K562 (cell line): Measurements from ENCODE around the gene ALDH8A1. TPM values are rescaled to one million over a fixed set of nuclear protein-coding genes. Genes with fewer than 3 reads are reported as not detected.

Experiments used
- CBFA2T3 ChIP-seq: fragments of 450-650 bp; IDR thresholded peaks from 2 replicates; pipeline ENCODE4 v1.6.1; 2017
- LARP7 ChIP-seq: fragments of 450-650 bp; IDR thresholded peaks from 2 replicates; pipeline ENCODE4 v1.6.1; 2016
- MBD2 ChIP-seq: sonication (generic); IDR thresholded peaks from 2 replicates; pipeline ENCODE4 v1.6.1; 2016; ENCODE audit warnings: low read depth, borderline replicate concordance
- MED1 ChIP-seq: sonication (generic); formaldehyde crosslinking; IDR thresholded peaks from 2 replicates; pipeline ENCODE4 v1.8.1; 2023; ENCODE audit warnings: missing genetic modification reagents, borderline replicate concordance
- PCBP2 ChIP-seq: fragments of 200-400 bp; formaldehyde crosslinking; IDR thresholded peaks from 2 replicates; pipeline ENCODE4 v1.6.1; 2018; ENCODE audit warnings: low read length, low read depth, mild to moderate bottlenecking, moderate library complexity; ENCODE audit not compliant: poor library complexity, severe bottlenecking
- SOX6 ChIP-seq: fragments of 450-650 bp; IDR thresholded peaks from 2 replicates; pipeline ENCODE4 v1.6.1; 2014; ENCODE audit warnings: mild to moderate bottlenecking
- ZBTB1 ChIP-seq: sonication (generic); formaldehyde crosslinking; IDR thresholded peaks from 2 replicates; pipeline ENCODE4 v1.8.1; 2023; ENCODE audit warnings: missing genetic modification reagents, low read depth, mild to moderate bottlenecking, borderline replicate concordance
- polyA plus RNA-seq, 8 experiments: library from polyadenylated mRNA; depleted of rRNA in 4 of 8; stranded (reverse) in 5 of 8; unstranded in 3 of 8; fragments of >200 nt; fragmentation: Nextera tagmentation in 2 of 8; fragmentation: Illumina TruSeq in 1 of 8; extraction: Ambion mirVana in 2 of 8; extraction: Trizol in 1 of 8; gene quantifications; 2 replicates each; pipeline versions ENCODE4 v1.2.1 to v1.2.3, GENCODE V29; 2011 to 2014; ENCODE audit warnings: inconsistent platforms in 1 of 8, missing spikeins in 1 of 8
- total RNA-seq, 7 experiments: library from RNA; depleted of rRNA in 6 of 7; stranded (reverse); fragments of >200 nt in 6 of 7; fragmentation: Illumina TruSeq in 2 of 7; extraction: Trizol in 2 of 7; gene quantifications; 2 replicates each; pipeline versions ENCODE4 v1.2.1 to v1.2.3, GENCODE V29; 2011 to 2021; ENCODE audit warnings: low replicate concordance in 1 of 7
- TF ChIP-seq, protein P1 (sequence below): fragments of 450-650 bp; IDR thresholded peaks from 2 replicates; pipeline ENCODE4 v1.6.1; 2016; ENCODE audit warnings: mild to moderate bottlenecking, moderate library complexity
- TF ChIP-seq, protein P2 (sequence below): sonication (generic); formaldehyde crosslinking; IDR thresholded peaks from 2 replicates; pipeline ENCODE4 v1.8.1; 2023; ENCODE audit warnings: mild to moderate bottlenecking, missing genetic modification reagents

The ALDH8A1 gene
- total and polyA plus RNA-seq, 9 of the 15 experiments (the other 6 are each of a cell fraction or from before 2014, with no cell fraction given): 0.03 to 0.18 (median 0.04) TPM; not detected in 2

- TF ChIP-seq, protein P1, sequence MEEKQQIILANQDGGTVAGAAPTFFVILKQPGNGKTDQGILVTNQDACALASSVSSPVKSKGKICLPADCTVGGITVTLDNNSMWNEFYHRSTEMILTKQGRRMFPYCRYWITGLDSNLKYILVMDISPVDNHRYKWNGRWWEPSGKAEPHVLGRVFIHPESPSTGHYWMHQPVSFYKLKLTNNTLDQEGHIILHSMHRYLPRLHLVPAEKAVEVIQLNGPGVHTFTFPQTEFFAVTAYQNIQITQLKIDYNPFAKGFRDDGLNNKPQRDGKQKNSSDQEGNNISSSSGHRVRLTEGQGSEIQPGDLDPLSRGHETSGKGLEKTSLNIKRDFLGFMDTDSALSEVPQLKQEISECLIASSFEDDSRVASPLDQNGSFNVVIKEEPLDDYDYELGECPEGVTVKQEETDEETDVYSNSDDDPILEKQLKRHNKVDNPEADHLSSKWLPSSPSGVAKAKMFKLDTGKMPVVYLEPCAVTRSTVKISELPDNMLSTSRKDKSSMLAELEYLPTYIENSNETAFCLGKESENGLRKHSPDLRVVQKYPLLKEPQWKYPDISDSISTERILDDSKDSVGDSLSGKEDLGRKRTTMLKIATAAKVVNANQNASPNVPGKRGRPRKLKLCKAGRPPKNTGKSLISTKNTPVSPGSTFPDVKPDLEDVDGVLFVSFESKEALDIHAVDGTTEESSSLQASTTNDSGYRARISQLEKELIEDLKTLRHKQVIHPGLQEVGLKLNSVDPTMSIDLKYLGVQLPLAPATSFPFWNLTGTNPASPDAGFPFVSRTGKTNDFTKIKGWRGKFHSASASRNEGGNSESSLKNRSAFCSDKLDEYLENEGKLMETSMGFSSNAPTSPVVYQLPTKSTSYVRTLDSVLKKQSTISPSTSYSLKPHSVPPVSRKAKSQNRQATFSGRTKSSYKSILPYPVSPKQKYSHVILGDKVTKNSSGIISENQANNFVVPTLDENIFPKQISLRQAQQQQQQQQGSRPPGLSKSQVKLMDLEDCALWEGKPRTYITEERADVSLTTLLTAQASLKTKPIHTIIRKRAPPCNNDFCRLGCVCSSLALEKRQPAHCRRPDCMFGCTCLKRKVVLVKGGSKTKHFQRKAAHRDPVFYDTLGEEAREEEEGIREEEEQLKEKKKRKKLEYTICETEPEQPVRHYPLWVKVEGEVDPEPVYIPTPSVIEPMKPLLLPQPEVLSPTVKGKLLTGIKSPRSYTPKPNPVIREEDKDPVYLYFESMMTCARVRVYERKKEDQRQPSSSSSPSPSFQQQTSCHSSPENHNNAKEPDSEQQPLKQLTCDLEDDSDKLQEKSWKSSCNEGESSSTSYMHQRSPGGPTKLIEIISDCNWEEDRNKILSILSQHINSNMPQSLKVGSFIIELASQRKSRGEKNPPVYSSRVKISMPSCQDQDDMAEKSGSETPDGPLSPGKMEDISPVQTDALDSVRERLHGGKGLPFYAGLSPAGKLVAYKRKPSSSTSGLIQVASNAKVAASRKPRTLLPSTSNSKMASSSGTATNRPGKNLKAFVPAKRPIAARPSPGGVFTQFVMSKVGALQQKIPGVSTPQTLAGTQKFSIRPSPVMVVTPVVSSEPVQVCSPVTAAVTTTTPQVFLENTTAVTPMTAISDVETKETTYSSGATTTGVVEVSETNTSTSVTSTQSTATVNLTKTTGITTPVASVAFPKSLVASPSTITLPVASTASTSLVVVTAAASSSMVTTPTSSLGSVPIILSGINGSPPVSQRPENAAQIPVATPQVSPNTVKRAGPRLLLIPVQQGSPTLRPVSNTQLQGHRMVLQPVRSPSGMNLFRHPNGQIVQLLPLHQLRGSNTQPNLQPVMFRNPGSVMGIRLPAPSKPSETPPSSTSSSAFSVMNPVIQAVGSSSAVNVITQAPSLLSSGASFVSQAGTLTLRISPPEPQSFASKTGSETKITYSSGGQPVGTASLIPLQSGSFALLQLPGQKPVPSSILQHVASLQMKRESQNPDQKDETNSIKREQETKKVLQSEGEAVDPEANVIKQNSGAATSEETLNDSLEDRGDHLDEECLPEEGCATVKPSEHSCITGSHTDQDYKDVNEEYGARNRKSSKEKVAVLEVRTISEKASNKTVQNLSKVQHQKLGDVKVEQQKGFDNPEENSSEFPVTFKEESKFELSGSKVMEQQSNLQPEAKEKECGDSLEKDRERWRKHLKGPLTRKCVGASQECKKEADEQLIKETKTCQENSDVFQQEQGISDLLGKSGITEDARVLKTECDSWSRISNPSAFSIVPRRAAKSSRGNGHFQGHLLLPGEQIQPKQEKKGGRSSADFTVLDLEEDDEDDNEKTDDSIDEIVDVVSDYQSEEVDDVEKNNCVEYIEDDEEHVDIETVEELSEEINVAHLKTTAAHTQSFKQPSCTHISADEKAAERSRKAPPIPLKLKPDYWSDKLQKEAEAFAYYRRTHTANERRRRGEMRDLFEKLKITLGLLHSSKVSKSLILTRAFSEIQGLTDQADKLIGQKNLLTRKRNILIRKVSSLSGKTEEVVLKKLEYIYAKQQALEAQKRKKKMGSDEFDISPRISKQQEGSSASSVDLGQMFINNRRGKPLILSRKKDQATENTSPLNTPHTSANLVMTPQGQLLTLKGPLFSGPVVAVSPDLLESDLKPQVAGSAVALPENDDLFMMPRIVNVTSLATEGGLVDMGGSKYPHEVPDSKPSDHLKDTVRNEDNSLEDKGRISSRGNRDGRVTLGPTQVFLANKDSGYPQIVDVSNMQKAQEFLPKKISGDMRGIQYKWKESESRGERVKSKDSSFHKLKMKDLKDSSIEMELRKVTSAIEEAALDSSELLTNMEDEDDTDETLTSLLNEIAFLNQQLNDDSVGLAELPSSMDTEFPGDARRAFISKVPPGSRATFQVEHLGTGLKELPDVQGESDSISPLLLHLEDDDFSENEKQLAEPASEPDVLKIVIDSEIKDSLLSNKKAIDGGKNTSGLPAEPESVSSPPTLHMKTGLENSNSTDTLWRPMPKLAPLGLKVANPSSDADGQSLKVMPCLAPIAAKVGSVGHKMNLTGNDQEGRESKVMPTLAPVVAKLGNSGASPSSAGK: no peak
- TF ChIP-seq CBFA2T3: no peak
- TF ChIP-seq, protein P2, sequence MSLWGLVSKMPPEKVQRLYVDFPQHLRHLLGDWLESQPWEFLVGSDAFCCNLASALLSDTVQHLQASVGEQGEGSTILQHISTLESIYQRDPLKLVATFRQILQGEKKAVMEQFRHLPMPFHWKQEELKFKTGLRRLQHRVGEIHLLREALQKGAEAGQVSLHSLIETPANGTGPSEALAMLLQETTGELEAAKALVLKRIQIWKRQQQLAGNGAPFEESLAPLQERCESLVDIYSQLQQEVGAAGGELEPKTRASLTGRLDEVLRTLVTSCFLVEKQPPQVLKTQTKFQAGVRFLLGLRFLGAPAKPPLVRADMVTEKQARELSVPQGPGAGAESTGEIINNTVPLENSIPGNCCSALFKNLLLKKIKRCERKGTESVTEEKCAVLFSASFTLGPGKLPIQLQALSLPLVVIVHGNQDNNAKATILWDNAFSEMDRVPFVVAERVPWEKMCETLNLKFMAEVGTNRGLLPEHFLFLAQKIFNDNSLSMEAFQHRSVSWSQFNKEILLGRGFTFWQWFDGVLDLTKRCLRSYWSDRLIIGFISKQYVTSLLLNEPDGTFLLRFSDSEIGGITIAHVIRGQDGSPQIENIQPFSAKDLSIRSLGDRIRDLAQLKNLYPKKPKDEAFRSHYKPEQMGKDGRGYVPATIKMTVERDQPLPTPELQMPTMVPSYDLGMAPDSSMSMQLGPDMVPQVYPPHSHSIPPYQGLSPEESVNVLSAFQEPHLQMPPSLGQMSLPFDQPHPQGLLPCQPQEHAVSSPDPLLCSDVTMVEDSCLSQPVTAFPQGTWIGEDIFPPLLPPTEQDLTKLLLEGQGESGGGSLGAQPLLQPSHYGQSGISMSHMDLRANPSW (CRISPR knock-in tag): no peak
- TF ChIP-seq SOX6: no peak
- TF ChIP-seq MBD2: no peak
- TF ChIP-seq PCBP2: no peak
- TF ChIP-seq LARP7: no peak
- TF ChIP-seq ZBTB1 (CRISPR knock-in tag): no peak
- no peak for TF ChIP-seq MED1 (CRISPR knock-in tag)
These were observed 17.1 kb downstream of the ALDH8A1 start (continued) for GRCh38 chr6:134932535-134933470.
